Osteoblast (primary cell): Measurements from ENCODE around the gene MIX23. TPM values are rescaled to one million over a fixed set of nuclear protein-coding genes. Genes with fewer than 3 reads are reported as not detected.

Experiments
- DNase-seq: peaks from one replicate; pipeline ENCODE4 v3.0.0; 2011; ENCODE audit warnings: low spot score, mixed read lengths; ENCODE audit not compliant: insufficient read length; ENCODE audit errors: missing footprints
- H2AFZ ChIP-seq: 2 replicates; pipeline ENCODE4 v1.6.0; 2011; ENCODE audit warnings: mild to moderate bottlenecking, low read length
- H3K27ac ChIP-seq: 2 replicates; pipeline ENCODE4 v1.5.1; 2011; ENCODE audit warnings: mild to moderate bottlenecking, low read depth, low read length, moderate library complexity
- H3K27me3 ChIP-seq: 2 replicates; pipeline ENCODE4 v1.6.0; 2012; ENCODE audit warnings: mild to moderate bottlenecking, control low read depth, inconsistent platforms, low read length, moderate library complexity; ENCODE audit not compliant: insufficient read depth
- H3K36me3 ChIP-seq: 2 replicates; pipeline ENCODE4 v1.5.1; 2011; ENCODE audit warnings: mild to moderate bottlenecking, low read length, control low read depth, moderate library complexity; ENCODE audit not compliant: insufficient read depth
- H3K4me1 ChIP-seq: 2 replicates; pipeline ENCODE4 v1.5.1; 2011; ENCODE audit warnings: mild to moderate bottlenecking, low read length, control low read depth, moderate library complexity; ENCODE audit not compliant: insufficient read depth
- H3K4me2 ChIP-seq: 2 replicates; pipeline ENCODE4 v1.6.0; 2011; ENCODE audit warnings: mild to moderate bottlenecking, low read length; ENCODE audit not compliant: insufficient read depth
- H3K4me3 ChIP-seq: fragments of 200-600 bp; sonication (generic); 3 replicates; pipeline ENCODE4 v1.5.1; 2012; ENCODE audit warnings: mild to moderate bottlenecking, low read length, inconsistent platforms; ENCODE audit not compliant: insufficient read depth
- H3K79me2 ChIP-seq: 2 replicates; pipeline ENCODE4 v1.6.0; 2012; ENCODE audit warnings: mild to moderate bottlenecking, low read length, control low read depth, inconsistent platforms; ENCODE audit not compliant: insufficient read depth
- H3K9me3 ChIP-seq: 2 replicates; pipeline ENCODE4 v1.5.1; 2011; ENCODE audit warnings: low read depth, low read length, control low read depth
- H4K20me1 ChIP-seq: 2 replicates; pipeline ENCODE4 v1.6.0; 2012; ENCODE audit warnings: mild to moderate bottlenecking, low read length, control low read depth; ENCODE audit not compliant: insufficient read depth
- total RNA-seq: library from RNA; depleted of rRNA; stranded (reverse); fragments of >200 nt; gene quantifications from 2 replicates; pipeline ENCODE4 v1.2.3, GENCODE V29; 2012
- TF ChIP-seq, protein P1 (sequence below): IDR thresholded peaks from 2 replicates; pipeline ENCODE4 v1.5.1; 2011; ENCODE audit warnings: mild to moderate bottlenecking, low read depth, low read length, moderate library complexity; ENCODE audit errors: extremely low read depth

MIX23 gene
- 17.0 and 17.1 TPM in 2 replicates for total RNA-seq

DNA sequence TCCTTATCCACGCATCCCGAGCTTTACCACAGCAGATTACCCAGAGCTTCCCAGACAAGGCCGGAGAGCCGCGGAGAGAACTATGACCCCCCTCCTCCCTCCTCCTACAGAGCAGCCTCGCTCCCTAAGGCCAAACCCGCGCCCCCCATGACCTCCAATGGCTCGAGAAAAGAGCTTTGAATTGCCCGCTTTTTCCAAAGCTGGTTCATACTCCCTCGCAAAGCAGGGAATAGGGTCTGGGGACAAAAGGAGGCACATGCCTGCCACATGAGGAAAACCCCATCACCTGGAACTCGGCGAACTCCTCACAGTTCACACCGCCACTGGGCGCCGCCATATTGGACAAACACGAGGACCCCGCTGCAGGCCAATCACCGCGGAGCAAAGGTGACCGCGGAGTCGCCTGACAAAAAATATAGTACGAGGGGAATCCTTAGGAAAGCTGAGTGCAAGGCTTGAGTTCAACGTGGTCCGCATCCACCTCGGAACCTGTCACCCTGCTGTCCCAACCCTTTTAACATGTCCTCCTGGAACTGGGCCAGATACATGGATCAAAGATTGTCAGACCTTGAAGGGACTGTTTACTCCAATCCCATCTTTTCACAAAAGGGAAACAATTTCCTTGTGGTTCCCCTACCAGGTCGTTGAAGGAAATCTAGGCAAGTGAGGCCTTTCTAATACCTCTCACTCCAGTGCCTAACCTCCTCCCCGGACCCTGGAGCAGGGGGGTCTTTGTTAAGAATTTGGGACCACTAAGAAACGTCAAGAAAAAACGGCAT, at the start of gene MIX23:
MIX23 (minus strand) TSS at position 344 of the 779 bp plus-strand sequence; CDS start at position 337, 7 bp downstream.
- Histone ChIP-seq H3K4me1 (peaks cover 16% of the 10 kb centered on the region), H2AFZ (peak within 1 kb of the TSS; percentile 91), H3K4me3 (peak within 1 kb of the TSS; percentile 81), H3K27ac (peak within 1 kb of the TSS; percentile 66), H3K36me3 (no peaks in the 10 kb centered on the region), H3K79me2 (peaks cover 34% of the 10 kb centered on the region), H3K4me2 (peak within 1 kb of the TSS; percentile 99), H3K27me3 (no peaks in the 10 kb centered on the region), H4K20me1 (no peaks in the 10 kb centered on the region), H3K9me3 (no peaks in the 10 kb centered on the region)
- DNase-seq: peak; percentile 93
- TF ChIP-seq, protein P1, sequence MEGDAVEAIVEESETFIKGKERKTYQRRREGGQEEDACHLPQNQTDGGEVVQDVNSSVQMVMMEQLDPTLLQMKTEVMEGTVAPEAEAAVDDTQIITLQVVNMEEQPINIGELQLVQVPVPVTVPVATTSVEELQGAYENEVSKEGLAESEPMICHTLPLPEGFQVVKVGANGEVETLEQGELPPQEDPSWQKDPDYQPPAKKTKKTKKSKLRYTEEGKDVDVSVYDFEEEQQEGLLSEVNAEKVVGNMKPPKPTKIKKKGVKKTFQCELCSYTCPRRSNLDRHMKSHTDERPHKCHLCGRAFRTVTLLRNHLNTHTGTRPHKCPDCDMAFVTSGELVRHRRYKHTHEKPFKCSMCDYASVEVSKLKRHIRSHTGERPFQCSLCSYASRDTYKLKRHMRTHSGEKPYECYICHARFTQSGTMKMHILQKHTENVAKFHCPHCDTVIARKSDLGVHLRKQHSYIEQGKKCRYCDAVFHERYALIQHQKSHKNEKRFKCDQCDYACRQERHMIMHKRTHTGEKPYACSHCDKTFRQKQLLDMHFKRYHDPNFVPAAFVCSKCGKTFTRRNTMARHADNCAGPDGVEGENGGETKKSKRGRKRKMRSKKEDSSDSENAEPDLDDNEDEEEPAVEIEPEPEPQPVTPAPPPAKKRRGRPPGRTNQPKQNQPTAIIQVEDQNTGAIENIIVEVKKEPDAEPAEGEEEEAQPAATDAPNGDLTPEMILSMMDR: no peak

DNA sequence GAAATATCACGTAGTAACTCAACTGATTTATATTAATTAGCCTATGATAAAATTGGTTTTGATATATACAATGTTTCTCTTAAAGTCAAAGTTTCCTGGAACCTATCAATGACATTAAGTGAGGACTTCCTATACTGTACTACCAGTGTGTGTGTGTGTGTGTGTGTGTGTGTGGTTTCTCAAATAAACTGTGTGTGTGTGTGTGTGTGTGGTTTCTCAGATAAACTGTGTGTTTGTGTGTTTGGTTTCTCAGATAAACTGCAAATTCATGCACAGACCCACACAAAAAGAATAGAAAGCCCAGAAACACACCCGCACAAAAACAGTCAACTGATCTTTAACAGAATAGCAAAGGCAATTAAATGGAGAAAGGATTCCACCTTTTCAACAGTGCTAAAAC, 47.3 kb upstream of the MIX23 start:
- DNase-seq: no peak
- peaks cover 51% of the 10 kb centered on the region for H3K36me3 ChIP-seq

DNA sequence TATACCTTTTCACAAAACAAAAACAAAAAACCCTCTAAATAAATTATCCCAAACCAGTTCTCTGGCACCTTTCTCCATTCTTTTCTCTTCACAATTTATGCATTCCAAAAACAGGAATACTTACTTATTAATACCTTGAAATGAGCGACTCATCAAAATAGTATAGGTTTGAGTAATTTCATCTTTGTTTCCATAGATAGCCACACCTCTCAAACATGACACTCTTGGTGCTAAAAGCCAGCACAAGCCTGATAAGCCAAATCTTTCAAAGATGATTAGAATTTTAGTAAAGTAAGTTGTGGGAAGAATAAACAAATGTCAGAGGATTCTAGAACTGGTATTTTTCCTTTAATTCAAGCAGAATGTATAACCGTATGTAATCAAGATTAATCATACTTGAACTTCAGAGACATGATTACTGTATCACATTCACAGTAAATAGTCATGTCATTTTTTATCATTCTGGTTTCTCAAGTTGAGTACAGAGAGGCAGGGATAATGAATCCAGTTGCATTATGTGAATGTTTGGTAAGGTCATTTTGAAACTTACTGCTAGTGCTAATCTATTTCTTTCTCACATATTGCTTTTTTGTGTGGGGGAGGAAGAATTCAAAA, 44.9 kb upstream of the MIX23 start:
- Histone ChIP-seq H3K4me2 (no peak overlapping the region), H4K20me1 (peaks cover 4% of the 10 kb centered on the region), H3K27me3 (no peaks in the 10 kb centered on the region), H3K79me2 (peaks cover 20% of the 10 kb centered on the region), H3K27ac (peak overlapping the region; percentile 3), H3K4me1 (no peaks in the 10 kb centered on the region), H3K36me3 (peaks cover 49% of the 10 kb centered on the region), H3K4me3 (no peak overlapping the region), H2AFZ (no peak overlapping the region), H3K9me3 (no peaks in the 10 kb centered on the region)
- TF ChIP-seq, protein P1: no peak
- DNase-seq: no peak

More for the DNA sequence above, 47.3 kb upstream of the MIX23 start:
- TF ChIP-seq, protein P1: no peak
- no peak overlapping the region for H3K4me2 ChIP-seq
- no peaks in the 10 kb centered on the region for H3K9me3 ChIP-seq
- H3K27me3 ChIP-seq: no peaks in the 10 kb centered on the region
- no peaks in the 10 kb centered on the region for H3K4me1 ChIP-seq
- H3K27ac ChIP-seq: no peak overlapping the region
- peaks cover 7% of the 10 kb centered on the region for H3K79me2 ChIP-seq
- no peak overlapping the region for H2AFZ ChIP-seq
- H4K20me1 ChIP-seq: peaks cover 4% of the 10 kb centered on the region
- no peak overlapping the region for H3K4me3 ChIP-seq

DNA sequence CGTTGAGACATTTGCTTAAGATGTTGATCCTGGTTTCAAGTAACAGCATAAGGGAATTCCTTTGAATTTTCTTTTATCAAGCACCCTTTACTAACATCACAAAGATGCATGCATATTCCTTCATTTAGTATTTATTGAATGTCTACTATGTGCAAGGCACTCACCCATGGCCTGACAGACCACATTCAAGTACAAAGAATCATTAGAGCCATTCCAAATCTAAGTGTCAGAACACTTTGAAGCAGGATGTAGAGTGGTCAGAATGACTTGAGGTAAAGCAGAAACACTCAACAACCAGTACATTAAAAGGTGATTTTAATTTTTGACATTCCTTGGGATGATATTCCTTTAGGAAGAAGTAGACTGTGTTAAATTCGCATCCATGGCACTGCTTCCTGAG, 38.8 kb upstream of the MIX23 start:
- TF ChIP-seq, protein P1: no peak
- H3K36me3 ChIP-seq: peaks cover 40% of the 10 kb centered on the region
- H2AFZ ChIP-seq: no peak overlapping the region

More for the DNA sequence above, 38.8 kb upstream of the MIX23 start:
- Histone ChIP-seq H3K4me1 (no peaks in the 10 kb centered on the region), H3K79me2 (peaks cover 45% of the 10 kb centered on the region), H3K4me2 (no peak overlapping the region), H3K27me3 (no peaks in the 10 kb centered on the region), H4K20me1 (peaks cover 2% of the 10 kb centered on the region), H3K27ac (no peak overlapping the region), H3K4me3 (no peak overlapping the region), H3K9me3 (no peaks in the 10 kb centered on the region)
- no peak for DNase-seq
